Cardiac fibroblast (primary cell): Measurements from ENCODE around the gene LRRC45.

Experiments used
- DNase-seq, 2 donors: peaks; one replicate each; pipeline versions ENCODE4 v3.0.0 to v3.0.0-alpha.2; 2010; ENCODE audit warnings: low read depth in 2 of 2
- H3K4me3 ChIP-seq, 2 donors: replicated peaks in 1 of 2; 1 replicate in 1 of 2; 2 replicates in 1 of 2; pipeline ENCODE4 v1.5.1; 2011; ENCODE audit warnings: low read depth in 2 of 2, low read length in 2 of 2, mild to moderate bottlenecking in 2 of 2, moderate library complexity in 1 of 2
- CTCF ChIP-seq: IDR thresholded peaks from one replicate; pipeline ENCODE4 v1.5.1; 2011; ENCODE audit warnings: low read depth, mild to moderate bottlenecking, low read length, inconsistent platforms

LRRC45 gene

GRCh38 chr17:81995463-81996231 lies 27.5 kb upstream of the LRRC45 start:
- TF ChIP-seq CTCF = no peak
- no peak for DNase-seq
- H3K4me3 ChIP-seq = no peak overlapping the region

- TF ChIP-seq CTCF = no peak
- no peak for DNase-seq
- no peak overlapping the region for H3K4me3 ChIP-seq
These were observed 26.8 kb upstream of the LRRC45 start for GRCh38 chr17:81996232-81996756.

GRCh38 chr17:81996757-81997441 lies 26.2 kb upstream of the LRRC45 start:
- H3K4me3 ChIP-seq = no peak overlapping the region
- DNase-seq = no peak
- TF ChIP-seq CTCF = no peak

- no peak for DNase-seq
- no peak overlapping the region for H3K4me3 ChIP-seq
- no peak for TF ChIP-seq CTCF
These were observed 24.9 kb upstream of the LRRC45 start for GRCh38 chr17:81998212-81998611.

- no peak overlapping the region for H3K4me3 ChIP-seq
- no peak for TF ChIP-seq CTCF
- no peak for DNase-seq
These were observed 24.2 kb upstream of the LRRC45 start for GRCh38 chr17:81998691-81999438.

GRCh38 chr17:81999587-81999975 lies 23.5 kb upstream of the LRRC45 start:
- no peak for TF ChIP-seq CTCF
- no peak overlapping the region for H3K4me3 ChIP-seq
- DNase-seq = no peak
